ENCODE results near the gene FCGBP. TPM values are rescaled to one million over a fixed set of nuclear protein-coding genes. Genes with fewer than 3 reads are reported as not detected.

FCGBP gene
- total RNA-seq, 1 experiment from 2014 or later: 5.7 TPM

GRCh38 chr19:39936622-39937021, 2.2 kb upstream of the FCGBP start:
- no peak overlapping the region for H3K4me2 ChIP-seq (ENCODE audit: low read length)
- no peaks in the 10 kb centered on the region for H3K9me2 ChIP-seq (ENCODE audit: insufficient read depth)
- ChIA-PET POLR2A (no interaction called here), RAD21 (ENCODE audit: low non-redundant PET in 1 of 2, low total read pairs in 2 of 2, uncharacterized antibody in 2 of 2, unreplicated experiment in 2 of 2) (no interaction called here), CTCF (no interaction called here)
- no peaks in the 10 kb centered on the region for H3K36me3 ChIP-seq (ENCODE audit: control insufficient read depth in 1 of 2, insufficient read depth in 2 of 2, low read length in 2 of 2)
- H3K79me2 ChIP-seq (ENCODE audit: insufficient read depth, low read length): no peaks in the 10 kb centered on the region
- peaks cover 0 to 6% of the 10 kb centered on the region in 2 experiments; a peak in 1 of 4 replicates for H3K4me1 ChIP-seq (ENCODE audit: control insufficient read depth in 1 of 2, insufficient read depth in 2 of 2, low read length in 2 of 2)
- DNase-seq (ENCODE audit: low read depth, low spot score) (no peak), ATAC-seq (no peak)
- BruUV-seq (replicated peaks): no TSS peak
- no peak overlapping the region for H3K27ac ChIP-seq (ENCODE audit: low read depth, low read length)
- no peak overlapping the region for H3K9ac ChIP-seq (ENCODE audit: low read length)
- no peak overlapping the region for H3K4me3 ChIP-seq (replicated peaks in 1 of 2; ENCODE audit: low read depth in 1 of 2, low read length in 2 of 2)
- TF ChIP-seq POLR2AphosphoS5 (IDR thresholded peaks at IDR 0.05; ENCODE audit: low read depth, low read length): no peak
- TF ChIP-seq SIN3A (IDR thresholded peaks at IDR 0.05; ENCODE audit: low read depth): no peak
- TF ChIP-seq CTCF (IDR thresholded peaks at IDR 0.05 in 2 of 3, conservative IDR thresholded peaks at IDR 0.05 in 1 of 3; ENCODE audit: borderline replicate concordance in 1 of 3, insufficient read depth in 1 of 3, low read depth in 2 of 3, low read length in 2 of 3): no peak
- no peak for TF ChIP-seq ZBTB33 (IDR thresholded peaks at IDR 0.05; ENCODE audit: extremely low read depth, insufficient replicate concordance, low read length)
- TF ChIP-seq RAD21 (IDR thresholded peaks at IDR 0.05; ENCODE audit: low read depth): no peak
- TF ChIP-seq REST (IDR thresholded peaks at IDR 0.05; ENCODE audit: low read depth): no peak
- intact Hi-C loops (cut with micrococcal nuclease): no loop called here
- H4K20me1 ChIP-seq (ENCODE audit: insufficient read depth): no peaks in the 10 kb centered on the region
- H3K27me3 ChIP-seq (ENCODE audit: insufficient read depth, low read length): no peaks in the 10 kb centered on the region
- H3K9me3 ChIP-seq (ENCODE audit: control insufficient read depth in 1 of 2, insufficient read depth in 1 of 2, low read depth in 1 of 2, low read length in 2 of 2): no peaks in the 10 kb centered on the region
- no peak overlapping the region for H2AFZ ChIP-seq (ENCODE audit: low read depth, low read length, poor library complexity, severe bottlenecking)

All from HCT116 (cell line).